Head of caudate nucleus (tissue), 42 donors: ENCODE results near the gene TRMT10C.
"Not testable (repeated sequence)": the region's sequence is repeated elsewhere in the genome, so short reads cannot be mapped to it uniquely, and the experiment has no call there.

Experiments
- DNase-seq, 42 donors: peaks; one replicate each; pipeline versions ENCODE4 v3.0.0 to v3.0.0-alpha.2; 2020 to 2021; ENCODE audit warnings: mixed read lengths in 7 of 42
- intact Hi-C: fragments of 100-400 bp; cut with DNase I; formaldehyde crosslinking; loops from one replicate; pipeline ENCODE4 v1.15.0; 2022

The TRMT10C gene

GRCh38 chr3:101561630-101562328, at the start of gene TRMT10C:
TSS of gene TRMT10C (plus strand) at chr3:101561868. CDS start at chr3:101564782, 2,914 bp downstream.
- peak; percentile 85 to 98 (median 94) for DNase-seq
- intact Hi-C loops: no loop called here

DNA sequence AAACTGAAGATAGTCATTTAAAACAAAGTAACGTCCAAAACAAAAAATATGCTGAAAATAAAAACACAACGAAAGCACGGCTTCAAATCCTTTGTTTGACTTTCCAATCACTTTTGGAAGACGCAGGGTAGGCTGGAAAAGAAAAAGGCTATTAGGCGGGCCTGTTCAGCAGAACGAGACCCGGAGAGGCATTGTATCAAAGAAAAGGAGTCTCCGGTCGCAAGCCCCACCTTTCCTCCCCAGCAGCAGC, 49.3 kb upstream of the TRMT10C start:
- intact Hi-C loops: loop anchor here (5.0 kb wide), 1 partner anchor 60 kb away; the partner anchor contains the start of gene PCNP
- no peak for DNase-seq

GRCh38 chr3:101512646-101513418, 48.8 kb upstream of the TRMT10C start, which contains the start of gene SENP7:
TSS of gene SENP7 (minus strand) at chr3:101513212. CDS start at chr3:101513130, 82 bp downstream.
- peak; percentile 68 to 92 (median 82) for DNase-seq
- intact Hi-C loops: loop anchor here (5.0 kb wide), 1 partner anchor 59 kb away; the partner anchor contains the start of gene PCNP

GRCh38 chr3:101513419-101513986, 48.2 kb upstream of the TRMT10C start:
- intact Hi-C loops: loop anchor here (5.0 kb wide), 1 partner anchor 59 kb away; the partner anchor contains the start of gene PCNP
- no peak for DNase-seq

- DNase-seq: no peak
- intact Hi-C loops: no loop called here
These were observed 43.2 kb upstream of the TRMT10C start for GRCh38 chr3:101518421-101518871.

DNA sequence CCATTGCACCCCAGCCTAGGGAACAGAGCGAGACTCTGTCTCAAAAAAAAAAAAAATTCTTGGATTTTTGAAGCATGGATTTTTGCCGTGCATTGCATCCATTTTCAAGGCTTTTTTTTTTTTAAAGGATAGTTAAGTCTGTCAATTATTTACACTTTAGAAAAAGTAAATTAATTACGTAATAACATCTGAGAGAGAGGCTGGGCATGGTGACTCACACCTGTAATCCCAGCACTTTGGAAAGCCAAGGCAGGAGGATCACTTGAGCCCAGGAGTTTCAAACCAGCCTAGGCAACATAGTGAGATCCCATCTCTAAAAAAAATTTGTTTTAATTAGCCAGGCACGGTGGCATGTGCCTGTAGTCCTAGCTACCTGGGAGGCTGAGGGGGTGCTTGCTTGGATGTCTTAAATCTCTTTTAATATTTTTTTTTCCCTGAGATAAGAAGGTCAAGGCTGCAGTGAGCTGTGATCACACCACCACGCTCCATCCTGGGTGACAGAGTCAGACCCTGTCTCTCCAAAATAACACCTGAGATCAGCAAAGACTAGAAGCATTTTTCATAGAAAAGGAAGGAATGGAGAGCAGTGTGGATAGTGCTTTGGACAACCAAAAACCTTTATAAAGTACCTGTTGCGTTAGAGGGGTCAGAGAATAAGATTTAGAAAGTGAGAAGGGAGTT, 41.8 kb upstream of the TRMT10C start:
- DNase-seq: no peak
- intact Hi-C loops: no loop called here

- no peak for DNase-seq
- intact Hi-C loops: no loop called here
These were observed 40.4 kb upstream of the TRMT10C start for GRCh38 chr3:101521211-101521701.

GRCh38 chr3:101527441-101527840, 34.2 kb upstream of the TRMT10C start:
- intact Hi-C loops: no loop called here
- no peak for DNase-seq

DNA sequence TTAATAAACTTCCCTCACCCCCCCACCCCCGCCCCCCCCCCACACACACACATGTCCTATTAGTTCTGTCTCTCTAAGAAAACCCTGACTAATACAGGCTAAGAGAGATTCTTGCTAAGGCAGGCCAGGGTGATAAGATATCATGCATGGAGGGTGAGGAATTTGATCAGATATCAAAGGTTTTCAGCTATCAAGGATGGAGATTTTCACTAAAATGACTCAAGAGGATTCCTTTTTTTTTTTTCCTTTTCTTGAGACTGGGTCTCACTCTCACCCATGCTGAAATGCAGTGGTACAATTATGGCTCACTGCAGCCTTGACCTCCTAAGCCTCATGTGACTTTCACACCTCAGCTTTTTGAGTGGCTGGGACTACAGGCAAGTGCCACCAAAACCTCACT, 33.8 kb upstream of the TRMT10C start:
- no peak for DNase-seq
- intact Hi-C loops: no loop called here

- intact Hi-C loops: no loop called here
These were observed 31.6 kb upstream of the TRMT10C start for GRCh38 chr3:101529816-101530685.

GRCh38 chr3:101530686-101531047, 31.0 kb upstream of the TRMT10C start:
- intact Hi-C loops: no loop called here
- DNase-seq: no peak

More at GRCh38 chr3:101529816-101530685, 31.6 kb upstream of the TRMT10C start:
- no peak for DNase-seq

GRCh38 chr3:101531473-101532086, 30.1 kb upstream of the TRMT10C start:
- intact Hi-C loops: no loop called here
- no peak for DNase-seq

DNA sequence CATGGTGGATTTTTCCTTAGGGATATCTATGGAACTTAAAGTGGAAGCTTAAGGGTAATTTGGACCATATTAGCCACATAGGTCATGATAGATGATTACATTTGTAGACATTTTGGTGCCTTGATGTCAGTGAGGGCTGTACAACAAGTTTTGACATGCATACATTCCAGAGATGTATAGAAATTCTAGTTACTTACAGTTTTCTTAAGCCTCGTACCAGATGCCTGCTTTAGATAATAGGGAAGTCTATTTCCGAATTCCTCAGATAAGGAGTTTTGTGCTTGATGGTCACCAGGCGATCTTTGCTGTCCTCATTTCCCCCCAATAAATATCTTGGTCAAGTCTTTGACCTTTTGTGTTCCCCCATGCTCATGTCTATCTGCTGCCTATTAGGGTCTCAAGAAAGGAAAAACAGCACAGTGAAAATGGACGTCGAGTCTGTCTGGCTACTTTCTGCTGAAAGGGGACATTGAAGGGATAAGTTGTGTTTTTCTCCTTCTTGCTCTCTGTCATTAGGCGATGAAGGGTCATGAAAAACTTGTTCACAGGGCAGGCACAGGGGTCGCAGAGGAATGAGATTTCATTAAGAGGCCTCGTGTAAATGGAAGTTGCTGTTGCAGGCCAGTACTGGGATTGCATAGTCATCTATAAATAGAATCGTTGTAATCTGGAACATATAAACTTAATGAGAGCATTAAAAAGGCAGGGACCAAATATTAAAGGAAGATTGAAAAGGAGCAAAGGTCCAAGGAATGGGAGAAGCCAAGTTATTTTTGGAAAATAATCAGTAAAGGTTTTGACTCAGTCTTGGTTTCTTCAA, 28.7 kb upstream of the TRMT10C start:
- intact Hi-C loops: no loop called here
- DNase-seq: no peak

- intact Hi-C loops: no loop called here
- no peak for DNase-seq
These were observed 28.1 kb upstream of the TRMT10C start for GRCh38 chr3:101533603-101533968.

GRCh38 chr3:101535221-101535620, 26.4 kb upstream of the TRMT10C start:
- DNase-seq: no peak
- intact Hi-C loops: no loop called here

- intact Hi-C loops: no loop called here
These were observed 25.4 kb upstream of the TRMT10C start for GRCh38 chr3:101536266-101536665.

DNA sequence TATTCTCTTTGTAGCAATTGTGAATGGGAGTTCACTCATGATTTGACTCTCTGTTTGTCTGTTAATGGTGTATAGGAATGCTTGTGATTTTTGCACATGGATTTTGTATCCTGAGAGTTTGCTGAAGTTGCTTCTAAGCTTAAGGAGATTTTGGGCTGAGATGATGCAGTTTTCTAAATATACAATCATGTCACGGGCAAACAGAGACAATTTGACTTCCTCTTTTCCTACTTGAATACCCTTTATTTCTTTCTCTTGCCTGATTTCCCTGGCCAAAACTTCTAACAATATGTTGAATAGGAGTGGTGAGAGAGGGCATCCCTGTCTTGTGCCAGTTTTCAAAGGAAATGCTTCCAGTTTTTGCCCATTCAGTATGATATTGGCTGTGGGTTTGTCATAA, 24.7 kb upstream of the TRMT10C start:
- intact Hi-C loops, DNase-seq: not testable (repeated sequence)

More at GRCh38 chr3:101536266-101536665, 25.4 kb upstream of the TRMT10C start:
- DNase-seq: no peak
